ENCODE results near the gene ZDHHC19.

DNA sequence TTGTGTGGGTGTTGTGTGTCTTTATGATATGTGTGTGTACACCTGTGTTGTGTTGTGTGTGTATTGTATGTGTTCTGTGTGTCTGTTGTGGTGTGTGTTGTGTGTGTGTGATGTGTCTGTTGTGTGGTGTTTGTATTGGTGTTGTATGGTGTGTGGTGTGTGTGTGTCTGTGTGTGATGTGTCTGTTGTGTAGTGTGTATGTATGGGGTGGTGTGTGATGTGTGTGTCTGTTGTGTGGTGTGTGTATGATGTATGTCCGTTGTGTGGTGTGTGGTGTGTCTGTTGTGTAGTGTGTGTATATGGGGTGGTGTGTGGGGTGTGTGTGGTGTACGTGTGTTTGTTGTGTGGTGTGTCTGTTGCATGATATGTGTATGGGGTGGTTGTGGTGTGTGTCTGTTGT is 46.6 kb downstream of the ZDHHC19 start:
- TF ChIP-seq CTCF (IDR thresholded peaks at IDR 0.05 in 4 of 5, conservative IDR thresholded peaks at IDR 0.05 in 1 of 5) (no peak), POLR2A (IDR thresholded peaks at IDR 0.05) (no peak)
